GM21381 (cell line): Measurements from ENCODE around the gene LRRC75A.
A peak's percentile ranks its signal among the peaks of the same experiment; 100 is the strongest.
"Not testable (repeated sequence)": the region's sequence is repeated elsewhere in the genome, so short reads cannot be mapped to it uniquely, and the experiment has no call there.

Experiments
- ATAC-seq: cut with Tn5 transposase; IDR thresholded peaks from one replicate; pipeline ENCODE4 v1.9.1; 2021; ENCODE audit warnings: mild to moderate bottlenecking, moderate library complexity; ENCODE audit not compliant: unreplicated experiment

Gene LRRC75A

DNA sequence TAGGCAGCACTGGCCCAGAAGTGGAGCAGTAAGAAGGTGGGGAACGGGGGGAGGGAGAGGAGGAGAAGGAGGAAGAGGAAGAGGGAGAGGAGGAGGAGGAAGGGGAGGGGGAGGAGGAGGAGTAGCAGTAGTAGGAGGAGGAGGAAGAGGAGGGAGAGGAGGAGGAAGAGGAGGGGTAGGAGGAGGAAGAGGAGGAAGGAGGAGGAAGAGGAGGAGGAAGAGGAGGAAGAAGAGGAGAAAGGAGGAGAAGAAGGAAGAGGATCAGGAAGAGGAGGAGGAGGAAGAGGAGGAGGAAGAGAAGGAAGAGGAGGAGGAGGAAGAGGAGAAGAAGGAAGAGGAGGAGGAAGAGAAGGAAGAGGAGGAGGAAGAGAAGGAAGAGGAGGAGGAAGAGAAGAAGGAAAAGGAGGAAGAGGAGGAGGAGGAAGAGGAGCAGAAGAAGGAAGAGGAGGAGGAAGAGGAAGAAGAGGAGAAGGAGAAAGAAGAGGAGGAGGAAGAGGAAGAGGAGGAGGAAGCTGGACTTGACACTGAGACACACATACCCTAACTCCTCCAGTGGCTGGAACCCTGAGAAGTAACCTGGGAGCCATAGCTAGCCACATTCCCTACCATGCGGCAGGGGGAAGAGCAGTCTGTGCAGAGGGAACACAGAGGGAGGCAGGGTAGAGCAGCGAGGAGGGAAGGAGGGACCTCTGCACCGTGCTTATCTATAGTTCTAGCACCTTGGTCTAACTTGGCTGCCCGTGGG, 35.8 kb downstream of the LRRC75A start:
- no peak for ATAC-seq

DNA sequence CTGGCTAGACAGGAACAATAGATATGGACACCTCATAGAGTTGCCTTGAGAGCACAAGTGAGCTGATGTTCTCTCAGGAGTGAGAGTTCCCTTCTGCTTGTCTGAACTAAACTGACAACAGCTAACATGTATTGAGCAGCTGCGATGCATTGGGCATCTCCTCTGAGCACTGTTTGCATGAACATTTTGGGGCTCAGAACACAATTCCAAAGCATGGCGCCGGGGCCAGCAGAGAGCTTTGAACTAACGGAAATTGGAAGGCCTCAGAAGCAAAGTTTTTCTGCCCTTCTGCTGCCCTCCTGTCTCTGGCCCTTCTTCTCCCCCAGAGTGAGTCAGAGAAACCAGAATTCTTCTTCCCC, 38.5 kb downstream of the LRRC75A start:
- ATAC-seq, result no peak

DNA sequence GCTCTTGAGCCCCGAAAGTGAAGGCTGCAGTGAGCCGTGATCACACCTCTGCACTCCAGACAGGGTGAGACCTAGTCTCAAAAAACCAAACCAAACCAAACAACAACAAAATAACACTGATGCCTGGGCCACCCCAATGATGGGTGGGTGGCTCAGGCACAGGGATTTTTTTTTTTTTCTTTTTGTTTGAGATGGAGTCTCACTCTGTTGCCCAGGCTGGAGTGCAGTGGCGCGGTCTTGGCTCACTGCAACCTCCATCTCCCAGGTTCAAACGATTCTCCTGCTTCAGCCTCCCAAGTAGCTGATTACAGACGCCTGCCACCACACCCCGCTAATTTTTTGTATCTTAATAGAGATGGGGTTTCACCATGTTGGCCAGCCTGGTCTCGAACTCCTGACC, 39.7 kb downstream of the LRRC75A start:
- not testable (repeated sequence) for ATAC-seq

DNA sequence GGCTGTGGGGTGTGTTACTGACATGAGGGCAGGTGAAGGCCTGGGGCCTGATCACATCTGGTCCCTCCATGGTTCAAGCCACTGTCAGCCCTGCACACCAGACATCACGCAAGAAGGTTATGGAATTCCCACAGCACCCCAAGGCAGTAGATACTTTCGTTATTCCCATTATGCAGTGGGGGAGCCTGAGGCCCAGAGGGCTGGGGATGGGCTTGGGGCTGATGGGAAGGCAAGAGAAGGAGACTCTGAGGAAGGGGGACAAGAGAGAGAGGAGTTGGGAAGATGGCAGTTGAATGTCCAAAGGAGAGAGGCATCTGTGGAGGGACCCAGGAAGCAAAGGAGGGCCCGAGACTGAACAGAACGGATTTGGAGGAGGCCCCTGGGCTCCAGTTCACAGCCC, 42.0 kb downstream of the LRRC75A start:
- ATAC-seq, result no peak

DNA sequence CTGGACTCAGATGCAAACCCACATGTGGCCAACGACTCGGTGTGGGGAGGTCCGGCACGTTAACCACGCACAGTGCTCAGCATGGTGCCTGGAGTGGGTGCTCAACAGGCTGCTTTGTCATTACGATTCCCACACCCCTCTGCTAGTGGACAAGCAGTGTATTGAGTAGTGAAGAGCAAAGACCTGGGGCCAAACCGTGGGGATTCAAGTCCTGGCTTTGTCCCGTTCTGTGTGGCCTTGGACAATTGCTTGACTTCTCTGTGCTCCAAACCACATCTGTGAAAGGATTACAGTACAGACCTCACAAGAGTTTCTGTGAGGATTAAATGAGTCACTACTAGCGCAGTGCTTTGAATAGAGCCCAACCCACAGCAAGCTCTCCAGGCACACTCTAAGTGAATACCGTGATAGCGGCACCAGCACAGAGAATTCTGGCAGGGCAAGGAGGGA, 42.8 kb downstream of the LRRC75A start:
- ATAC-seq, result no peak

DNA sequence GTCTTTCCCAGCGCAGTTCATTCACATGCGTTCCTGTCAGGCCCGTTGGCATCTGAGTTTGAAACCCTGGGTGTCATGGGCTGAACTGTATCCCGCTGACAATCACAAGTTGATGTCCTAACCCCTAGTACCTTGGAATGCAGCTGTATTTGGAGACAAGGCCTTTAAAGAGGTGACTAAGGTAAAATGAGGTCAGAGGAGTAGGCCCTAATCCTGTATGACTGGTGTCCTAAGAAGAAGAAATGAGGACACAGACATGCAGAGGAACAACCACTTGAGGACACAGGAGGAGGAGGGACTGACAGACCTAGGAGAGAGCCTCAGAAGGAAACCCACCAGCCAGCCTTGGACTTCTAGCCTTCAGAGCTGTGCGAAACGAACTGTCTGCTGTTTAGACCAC, 43.5 kb downstream of the LRRC75A start:
- ATAC-seq, result no peak

DNA sequence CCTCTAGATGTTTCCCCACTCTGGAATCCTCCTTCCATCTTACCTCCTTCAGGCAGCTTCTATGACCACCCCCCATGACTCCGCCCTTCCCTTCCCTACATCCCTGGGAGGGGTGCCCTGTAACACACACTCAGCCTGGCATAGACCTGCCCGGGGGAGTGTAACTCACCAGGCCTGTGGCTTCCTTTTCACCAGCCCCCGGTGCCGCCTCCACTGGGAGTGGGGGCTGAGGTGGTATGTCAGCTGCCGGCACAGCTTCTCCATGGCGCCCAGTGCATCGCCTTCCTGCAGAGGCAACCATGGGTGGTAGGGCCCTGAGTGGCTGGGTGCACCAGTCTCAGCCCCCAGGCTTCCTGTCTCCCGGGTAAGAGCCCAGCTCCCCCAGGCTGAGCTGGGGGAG, 44.3 kb downstream of the LRRC75A start:
- ATAC-seq, result no peak

DNA sequence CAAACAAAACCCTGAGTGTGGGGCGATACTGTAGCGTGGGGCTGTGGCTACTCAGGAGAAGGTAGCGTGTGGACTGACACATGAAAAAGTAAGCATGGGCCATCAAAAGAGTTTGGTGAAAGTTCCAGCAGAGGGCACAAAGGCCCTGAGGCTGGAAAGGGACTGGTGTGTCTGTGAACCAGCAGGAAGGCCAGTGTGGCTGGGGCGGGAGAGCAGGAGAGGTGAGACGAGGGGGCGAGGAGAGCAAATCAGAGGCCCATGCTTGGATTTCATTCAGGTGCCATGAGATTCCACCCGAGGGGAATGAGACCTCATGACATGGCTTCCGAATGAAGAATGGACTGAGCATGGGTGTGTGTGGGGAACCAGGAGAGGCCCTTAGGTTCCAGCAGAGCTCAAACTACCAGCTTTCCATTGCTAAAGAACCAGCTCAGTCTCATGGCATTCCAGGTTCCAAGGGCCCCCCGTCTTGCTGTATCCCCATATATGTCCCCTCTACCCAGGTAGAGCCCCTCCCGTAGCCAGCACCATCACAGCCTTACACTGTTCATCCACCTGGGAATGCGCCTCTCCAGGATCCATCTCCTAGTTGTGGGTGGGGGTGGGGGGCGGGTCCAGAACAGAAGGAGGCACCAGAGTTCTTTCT, 45.5 kb downstream of the LRRC75A start:
- no peak for ATAC-seq

DNA sequence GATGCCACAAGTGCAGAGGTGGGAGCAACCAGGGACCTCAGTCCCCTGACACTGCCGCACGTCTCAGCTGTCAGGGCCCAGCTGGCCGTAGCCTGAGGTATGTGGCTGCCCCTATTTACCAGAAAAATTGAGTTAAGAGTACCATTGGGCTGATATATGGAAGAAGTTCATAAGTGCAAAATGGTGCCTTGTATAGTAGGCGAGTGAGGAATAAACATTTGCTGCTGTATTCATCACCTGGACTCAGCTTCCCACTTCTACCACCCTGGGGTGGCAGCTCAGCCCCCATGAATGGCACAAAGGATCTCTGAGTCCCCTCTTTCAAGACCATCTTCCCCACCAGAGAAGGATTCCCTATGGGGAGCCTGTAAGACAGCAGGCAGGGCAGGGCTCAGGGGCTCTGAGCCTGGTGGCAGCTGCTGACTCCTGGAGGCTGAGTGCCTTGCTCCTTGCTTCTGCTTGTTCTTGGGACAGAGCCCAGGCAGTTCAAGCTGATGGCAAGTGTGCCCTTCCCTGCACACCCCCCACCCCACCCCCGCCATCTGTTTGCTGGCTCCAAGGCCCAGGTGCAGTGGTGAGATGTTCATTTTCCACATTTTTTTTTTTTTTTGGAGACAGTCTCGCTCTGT, 47.6 kb downstream of the LRRC75A start:
- ATAC-seq, result no peak

DNA sequence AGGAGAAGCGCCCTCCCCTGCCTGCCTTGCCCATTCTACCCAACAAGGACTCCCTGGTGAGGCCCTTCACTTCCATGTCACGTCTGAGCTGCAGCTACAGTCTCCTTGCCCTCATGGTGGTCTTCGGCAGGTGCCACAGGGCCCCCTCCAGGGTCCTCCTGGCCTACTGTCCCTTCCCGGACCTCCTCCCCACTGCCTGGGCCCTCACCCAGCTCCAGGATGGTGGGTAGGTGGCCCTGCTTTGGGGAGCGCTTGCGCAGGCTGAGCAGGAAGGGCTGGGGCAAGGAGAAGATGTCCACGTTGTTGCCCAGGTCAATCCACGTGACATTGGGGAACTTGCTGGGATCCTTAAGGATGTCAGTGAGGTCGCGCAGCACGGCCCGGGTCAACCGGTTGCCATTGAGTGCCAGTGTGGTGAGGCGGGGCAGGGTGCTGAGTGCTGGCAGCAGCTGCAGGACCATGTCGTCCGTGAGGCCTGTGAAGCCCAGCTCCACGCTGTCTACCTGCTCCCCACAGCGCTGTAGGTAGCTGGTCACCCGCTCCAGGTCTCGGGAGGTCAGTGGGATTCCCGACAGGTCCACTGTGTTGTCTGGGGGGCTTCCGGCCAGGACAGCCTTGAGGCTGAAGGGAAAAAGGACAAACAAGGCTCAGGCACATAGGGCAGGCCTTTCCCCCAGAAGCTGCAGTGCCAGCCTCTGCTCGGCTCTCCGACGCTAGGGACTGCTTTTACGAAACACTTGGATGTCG, 48.3 kb downstream of the LRRC75A start:
- ATAC-seq, result no peak

DNA sequence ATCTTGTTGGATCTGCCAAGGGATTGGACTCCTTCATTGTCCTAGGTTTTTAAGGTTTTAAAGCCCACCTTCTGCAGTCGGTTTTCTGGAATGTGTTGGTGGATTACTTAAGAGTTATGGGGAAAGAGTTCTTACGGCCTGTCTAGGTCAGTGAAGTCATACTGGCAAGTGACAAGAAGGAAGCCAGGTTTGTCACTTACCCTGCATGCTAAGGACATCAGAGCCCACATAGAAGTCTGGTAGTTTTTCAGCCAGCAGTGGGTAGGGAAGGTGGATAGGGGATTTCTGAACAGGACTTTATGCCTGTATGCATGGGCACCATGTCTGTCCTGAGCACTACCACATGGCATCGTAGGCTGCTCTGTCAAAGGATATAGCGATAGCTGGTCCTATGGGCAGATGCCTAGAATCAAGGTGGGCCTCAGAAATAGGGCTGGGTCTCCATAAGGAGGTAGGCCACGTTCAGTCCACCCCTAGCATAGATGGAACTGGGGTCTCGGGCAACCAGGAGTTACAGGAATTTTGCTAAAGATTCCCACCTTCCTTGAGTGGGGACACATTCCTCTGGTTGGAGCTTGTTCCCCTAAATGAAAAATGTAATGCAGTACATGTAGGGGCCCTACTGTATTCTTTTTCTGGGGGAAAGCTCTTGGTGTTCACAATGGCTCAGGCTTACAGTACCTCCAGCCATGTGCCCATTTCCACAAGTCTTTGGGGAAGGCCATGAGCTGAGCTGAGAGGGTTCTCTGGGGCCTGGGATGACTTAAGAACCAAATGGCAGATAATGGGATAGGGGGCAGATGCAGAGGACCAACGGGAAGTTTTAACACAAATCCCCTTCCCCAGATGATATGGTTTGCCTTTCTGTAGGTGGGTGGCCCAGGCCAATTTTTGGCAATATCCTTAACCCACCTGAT, 49.1 kb downstream of the LRRC75A start:
- no peak for ATAC-seq

DNA sequence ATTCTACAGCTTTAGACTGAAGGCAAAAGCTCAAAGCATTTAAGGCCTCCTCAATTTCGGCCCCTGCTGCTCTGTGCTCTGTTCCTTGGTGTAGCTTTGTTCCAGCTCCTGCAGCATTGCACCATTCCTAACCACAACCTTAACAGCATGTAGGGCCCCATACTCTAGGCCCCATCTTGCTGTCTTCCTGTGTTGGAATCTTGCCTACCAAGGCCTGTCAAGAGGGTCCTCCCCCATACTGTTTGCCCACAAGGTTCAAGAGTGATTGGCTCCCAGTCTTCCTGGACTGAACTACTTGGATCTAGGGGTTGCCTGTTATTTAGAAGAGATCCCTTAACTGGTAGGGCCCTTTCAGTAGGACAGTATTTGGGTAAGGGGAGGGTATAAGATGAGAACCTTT, 49.9 kb downstream of the LRRC75A start:
- ATAC-seq, result no peak

DNA sequence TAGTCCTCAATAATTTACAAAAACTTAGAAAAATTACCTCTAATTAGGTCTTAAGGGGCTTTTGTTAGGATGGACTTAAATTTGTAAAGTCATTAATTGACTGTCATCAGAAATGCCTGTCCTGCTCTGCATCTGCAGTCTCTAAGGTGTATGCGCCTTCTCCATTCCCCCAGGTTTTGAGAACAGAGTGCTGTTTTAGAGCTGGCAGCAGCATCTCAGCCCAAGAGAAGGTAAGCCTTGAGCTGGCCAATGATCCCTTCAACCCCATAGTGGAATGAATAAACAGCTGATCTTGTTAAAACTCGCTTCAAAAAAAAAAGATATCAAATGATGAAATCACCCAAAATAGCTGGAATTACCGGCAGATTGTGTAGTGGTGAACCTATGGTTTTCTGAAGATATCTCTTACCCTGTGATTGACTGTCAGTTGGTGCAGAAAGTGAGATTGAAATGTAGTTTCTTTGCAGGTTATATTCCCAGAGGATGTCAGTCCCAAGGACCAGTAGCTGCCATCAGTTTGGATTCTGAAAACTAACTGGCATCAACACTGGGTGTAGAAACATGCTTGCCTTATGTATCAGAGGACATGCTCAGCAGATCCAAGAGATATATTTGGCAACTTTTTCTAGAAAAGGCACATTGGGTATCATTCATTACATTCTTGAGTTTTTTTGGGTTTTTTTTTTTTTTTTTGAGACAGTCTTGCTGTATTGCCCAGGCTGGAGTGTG, 50.9 kb downstream of the LRRC75A start:
- no peak for ATAC-seq

DNA sequence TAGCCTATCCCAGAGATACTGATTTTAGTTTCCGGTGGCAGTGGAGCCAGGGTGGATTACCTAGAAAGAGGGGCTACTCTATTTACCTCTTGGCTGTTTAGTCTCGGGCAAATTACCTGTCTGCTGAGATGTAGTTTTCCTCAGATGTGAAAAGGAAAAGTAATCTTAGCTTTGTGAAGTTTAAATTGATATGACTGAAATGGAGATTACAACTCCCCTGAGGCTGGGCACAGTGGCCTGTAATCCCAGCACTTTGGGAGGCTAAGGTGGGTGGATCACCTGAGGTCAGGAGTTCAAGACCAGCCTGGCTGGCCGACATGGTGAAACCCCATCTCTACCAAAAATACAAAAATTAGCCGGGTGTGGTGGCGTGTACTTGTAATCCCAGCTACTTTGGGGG, 51.6 kb downstream of the LRRC75A start:
- ATAC-seq, result not testable (repeated sequence)

DNA sequence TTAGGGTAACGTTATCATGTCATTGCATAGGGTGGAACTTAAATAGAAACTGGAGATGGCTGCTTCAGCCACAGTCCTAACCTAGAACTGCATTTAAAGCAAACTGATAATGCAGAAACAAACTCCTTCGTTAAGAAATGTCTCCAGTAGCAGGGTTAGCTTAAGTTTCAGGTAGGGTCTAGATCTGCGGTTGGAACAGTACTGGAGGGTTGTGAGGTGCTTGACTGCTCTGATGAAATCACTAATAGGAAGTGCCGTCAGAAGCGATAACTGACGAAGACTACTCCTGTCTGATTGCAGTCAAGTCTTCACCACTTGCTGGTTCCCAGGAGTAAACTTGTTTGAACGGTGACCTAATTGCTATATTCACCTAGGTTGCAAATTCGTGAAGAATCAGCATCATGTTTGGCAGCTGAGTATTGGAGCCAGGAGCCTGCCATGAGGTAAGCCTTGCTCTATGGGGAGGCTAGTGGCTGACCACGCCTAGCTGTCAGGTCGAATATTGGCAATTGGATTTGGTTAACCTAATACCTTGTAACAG, 52.1 kb downstream of the LRRC75A start:
- ATAC-seq, result no peak

DNA sequence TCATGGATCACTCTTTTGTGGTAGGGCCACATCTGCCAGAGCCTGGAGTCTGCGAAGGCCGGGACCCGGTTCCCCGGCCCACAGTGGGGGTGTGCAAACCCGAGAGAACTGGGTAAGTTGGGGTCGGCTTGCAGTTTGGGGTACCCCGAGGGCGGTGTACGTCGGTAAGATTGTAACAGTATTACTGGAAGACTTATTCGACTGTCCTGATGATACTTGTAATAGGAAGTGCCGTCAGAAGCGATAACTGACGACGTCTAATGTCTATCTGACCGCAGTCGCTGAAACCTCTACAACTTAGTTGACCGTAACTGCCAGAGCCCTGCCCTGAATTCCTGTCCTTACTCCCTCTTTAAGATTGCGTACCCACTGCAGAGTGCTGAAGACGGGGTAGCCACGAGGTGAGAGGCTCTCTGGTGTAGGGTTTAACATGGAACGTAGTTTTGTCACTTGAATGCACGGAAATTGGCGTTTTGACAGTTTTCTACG, 52.6 kb downstream of the LRRC75A start:
- ATAC-seq, result peak; percentile 6

DNA sequence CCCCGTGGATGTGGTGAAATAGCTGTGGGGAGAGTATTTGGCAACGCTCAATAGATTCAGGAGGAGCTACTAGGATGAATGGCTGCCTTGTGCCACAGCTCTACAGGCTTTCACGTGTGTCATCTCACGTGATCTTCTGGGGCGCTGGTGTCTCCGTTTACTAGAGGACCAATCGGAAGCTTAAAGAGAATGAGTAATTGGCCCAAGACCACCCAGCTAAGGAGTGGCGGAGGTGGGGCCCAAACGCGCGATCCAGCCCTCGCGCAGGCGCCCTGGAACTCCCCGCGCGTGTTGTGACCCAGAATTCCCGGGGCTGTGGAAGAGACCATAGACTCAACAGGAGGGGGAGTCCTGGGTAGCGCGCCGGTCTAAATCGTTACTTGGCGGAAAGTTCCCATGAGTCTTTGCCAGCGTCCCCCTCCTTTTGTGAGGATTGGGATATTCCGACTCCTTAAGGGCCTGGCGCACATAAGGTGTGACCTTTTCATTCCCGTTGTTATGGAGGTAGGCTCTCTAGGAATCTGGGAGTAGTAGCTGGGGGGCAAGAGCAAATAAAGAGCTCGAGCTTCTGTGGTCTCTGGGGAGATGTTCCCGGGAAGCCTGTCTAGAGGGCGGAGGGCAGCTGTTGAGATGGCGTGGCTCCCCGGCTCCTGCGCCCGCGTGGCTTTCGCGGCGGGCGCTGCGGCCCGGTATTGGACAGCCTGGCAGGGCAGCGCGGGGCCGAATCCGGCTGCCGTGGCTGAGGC, 53.3 kb downstream of the LRRC75A start:
- peak; percentile 74 for ATAC-seq

DNA sequence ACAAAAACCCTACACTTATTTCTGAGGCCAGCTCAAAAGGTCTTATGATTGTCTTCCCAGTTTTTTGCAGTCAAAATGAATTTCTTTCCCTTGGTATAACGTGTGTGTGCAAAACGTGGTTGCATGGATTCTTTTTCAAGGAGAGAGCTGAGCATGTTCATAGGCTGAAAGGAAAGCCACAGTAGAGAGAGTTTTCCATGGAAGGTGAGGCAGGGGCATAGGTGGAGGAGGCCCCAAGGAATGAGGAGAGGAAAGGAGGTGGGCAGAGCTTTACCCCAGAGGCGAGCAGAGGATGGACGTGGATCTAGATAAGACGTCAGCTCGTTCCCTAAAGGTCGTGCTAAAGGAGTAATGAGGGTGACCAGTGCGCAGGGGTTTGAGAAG, 53.8 kb downstream of the LRRC75A start:
- no peak for ATAC-seq

DNA sequence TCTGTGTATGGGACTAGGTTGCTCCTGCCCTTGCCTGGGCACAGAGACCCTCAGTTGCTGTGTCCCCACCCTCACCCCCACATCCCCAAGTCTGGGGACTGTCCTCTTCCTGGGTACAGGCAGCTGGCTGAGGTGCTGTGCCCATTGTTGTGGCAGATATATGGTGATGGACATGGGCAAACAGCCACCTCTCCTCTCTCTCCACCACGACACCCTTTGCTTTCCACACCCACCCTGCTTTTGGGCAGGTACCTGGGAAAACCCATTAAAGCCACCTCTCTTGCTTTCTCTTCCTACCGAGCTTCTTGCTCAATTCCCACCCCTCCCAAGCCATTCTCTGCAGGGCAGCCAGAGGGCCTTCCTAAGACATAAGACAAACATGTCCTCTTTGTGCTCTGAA, 54.9 kb downstream of the LRRC75A start:
- ATAC-seq, result no peak
